SU-DHL-6 (cell line): ENCODE measurements around the gene MARCHF6.

Source experiments
- H2AFZ ChIP-seq: fragments of 200-600 bp; sonication (generic); 2 replicates; pipeline ENCODE4 v1.6.1; 2014; ENCODE audit warnings: low read depth, mild to moderate bottlenecking, moderate library complexity, mixed read lengths, antibody characterized with exemption, low read length; ENCODE audit not compliant: severe bottlenecking
- H3F3A ChIP-seq: fragments of 200-600 bp; shearing (Covaris generic); 2 replicates; pipeline ENCODE4 v1.6.0; 2016; ENCODE audit warnings: antibody characterized with exemption, mild to moderate bottlenecking; ENCODE audit not compliant: insufficient read depth
- H3K27ac ChIP-seq: fragments of 200-600 bp; sonication (generic); 2 replicates; pipeline ENCODE4 v1.5.1; 2016; ENCODE audit warnings: low read depth, mild to moderate bottlenecking, low read length, moderate library complexity, mixed read lengths
- H3K27me3 ChIP-seq: fragments of 200-600 bp; sonication (generic), shearing (Covaris generic); 2 replicates; pipeline ENCODE4 v1.6.0; 2014; ENCODE audit warnings: mild to moderate bottlenecking, low read length
- H3K36me3 ChIP-seq: fragments of 200-600 bp; sonication (generic); 2 replicates; pipeline ENCODE4 v1.6.1; 2014; ENCODE audit warnings: mild to moderate bottlenecking, low read length, mixed read lengths
- H3K4me2 ChIP-seq: fragments of 300-600, 200-600 bp; shearing (Covaris generic), sonication (generic); 2 replicates; pipeline ENCODE4 v1.6.0; 2014; ENCODE audit warnings: low read length, low read depth, mild to moderate bottlenecking; ENCODE audit not compliant: poor library complexity, severe bottlenecking
- H3K4me3 ChIP-seq: fragments of 200-600 bp; sonication (generic); 2 replicates; pipeline ENCODE4 v1.5.1; 2014; ENCODE audit warnings: antibody characterized with exemption, low read length, mild to moderate bottlenecking, mixed read lengths; ENCODE audit not compliant: insufficient read depth, poor library complexity, severe bottlenecking
- H3K79me2 ChIP-seq: fragments of 200-600 bp; sonication (generic); 2 replicates; pipeline ENCODE4 v1.6.1; 2014; ENCODE audit warnings: mild to moderate bottlenecking, low read length, moderate library complexity; ENCODE audit not compliant: insufficient read depth
- H3K9ac ChIP-seq: fragments of 200-600 bp; sonication (generic); 2 replicates; pipeline ENCODE4 v1.7.0; 2014; ENCODE audit warnings: mild to moderate bottlenecking, low read length
- H3K9me2 ChIP-seq: fragments of 200-600 bp; sonication (generic); replicated peaks from 2 replicates; pipeline ENCODE4 v1.6.1; 2014; ENCODE audit warnings: low read length; ENCODE audit not compliant: insufficient read depth
- H3K9me3 ChIP-seq: fragments of 200-600 bp; sonication (generic); 2 replicates; pipeline ENCODE4 v1.6.1; 2014; ENCODE audit warnings: low read length, mixed read lengths; ENCODE audit not compliant: insufficient read depth
- H4K20me1 ChIP-seq: fragments of 200-600 bp; sonication (generic); 2 replicates; pipeline ENCODE4 v1.6.1; 2014; ENCODE audit warnings: low read depth, mild to moderate bottlenecking, antibody characterized with exemption, low read length, moderate library complexity, mixed read lengths
- EZH2phosphoT487 ChIP-seq: fragments of 200-600 bp; sonication (generic), shearing (Covaris generic); conservative IDR thresholded peaks from 2 replicates; pipeline ENCODE4 v1.6.1; 2018; ENCODE audit warnings: mild to moderate bottlenecking, antibody characterized with exemption, low read length, moderate library complexity, mixed read lengths
- TF ChIP-seq, protein P1 (sequence below): fragments of 200-600 bp; sonication (generic); IDR thresholded peaks from one replicate; pipeline ENCODE4 v1.5.1; 2017; ENCODE audit warnings: antibody characterized with exemption, mild to moderate bottlenecking, low read length, moderate library complexity; ENCODE audit not compliant: insufficient read depth, poor library complexity, severe bottlenecking

The MARCHF6 gene

DNA sequence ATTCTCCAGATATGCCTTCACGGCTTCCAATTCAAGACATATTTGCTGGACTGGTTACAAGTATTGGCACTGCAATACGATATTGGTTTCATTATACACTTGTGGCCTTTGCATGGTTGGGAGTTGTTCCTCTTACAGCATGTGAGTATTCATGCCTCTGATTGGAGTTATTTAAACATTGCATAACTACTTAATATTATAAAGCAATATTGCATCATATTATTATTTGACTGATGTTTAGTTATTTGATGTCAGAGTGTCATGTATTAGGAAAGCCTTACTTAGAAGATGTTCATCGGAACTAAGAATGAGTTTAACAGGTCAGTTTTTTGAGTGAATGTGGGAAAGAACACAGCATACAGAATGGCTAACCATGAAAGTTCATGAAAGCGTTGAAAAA is 28.3 kb downstream of the MARCHF6 start:
- H3K27me3 ChIP-seq: no peaks in the 10 kb centered on the region
- H3K9me3 ChIP-seq: no peaks in the 10 kb centered on the region
- no peaks in the 10 kb centered on the region for H3K9me2 ChIP-seq
- TF ChIP-seq, protein P1, sequence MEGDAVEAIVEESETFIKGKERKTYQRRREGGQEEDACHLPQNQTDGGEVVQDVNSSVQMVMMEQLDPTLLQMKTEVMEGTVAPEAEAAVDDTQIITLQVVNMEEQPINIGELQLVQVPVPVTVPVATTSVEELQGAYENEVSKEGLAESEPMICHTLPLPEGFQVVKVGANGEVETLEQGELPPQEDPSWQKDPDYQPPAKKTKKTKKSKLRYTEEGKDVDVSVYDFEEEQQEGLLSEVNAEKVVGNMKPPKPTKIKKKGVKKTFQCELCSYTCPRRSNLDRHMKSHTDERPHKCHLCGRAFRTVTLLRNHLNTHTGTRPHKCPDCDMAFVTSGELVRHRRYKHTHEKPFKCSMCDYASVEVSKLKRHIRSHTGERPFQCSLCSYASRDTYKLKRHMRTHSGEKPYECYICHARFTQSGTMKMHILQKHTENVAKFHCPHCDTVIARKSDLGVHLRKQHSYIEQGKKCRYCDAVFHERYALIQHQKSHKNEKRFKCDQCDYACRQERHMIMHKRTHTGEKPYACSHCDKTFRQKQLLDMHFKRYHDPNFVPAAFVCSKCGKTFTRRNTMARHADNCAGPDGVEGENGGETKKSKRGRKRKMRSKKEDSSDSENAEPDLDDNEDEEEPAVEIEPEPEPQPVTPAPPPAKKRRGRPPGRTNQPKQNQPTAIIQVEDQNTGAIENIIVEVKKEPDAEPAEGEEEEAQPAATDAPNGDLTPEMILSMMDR: no peak
- TF ChIP-seq EZH2phosphoT487: no peak
- H3K9ac ChIP-seq: no peak overlapping the region
- H3F3A ChIP-seq: peaks cover 14% of the 10 kb centered on the region; the same call in 1 of the 2 replicates
- H3K4me2 ChIP-seq: no peak overlapping the region
- peaks cover 43% of the 10 kb centered on the region for H3K79me2 ChIP-seq
- peaks cover 34% of the 10 kb centered on the region; the same call in 1 of the 2 replicates for H3K36me3 ChIP-seq
- H4K20me1 ChIP-seq: no peaks in the 10 kb centered on the region; the same call in 1 of the 2 replicates
- no peak overlapping the region for H3K27ac ChIP-seq
- H2AFZ ChIP-seq: no peak overlapping the region
- no peak overlapping the region for H3K4me3 ChIP-seq

- Histone ChIP-seq H4K20me1 (no peaks in the 10 kb centered on the region), H3K9me2 (no peaks in the 10 kb centered on the region), H3K36me3 (peaks cover 22% of the 10 kb centered on the region; the same call in 1 of the 2 replicates), H3F3A (peaks cover 14% of the 10 kb centered on the region; the same call in 1 of the 2 replicates), H3K9ac (no peak overlapping the region), H3K4me3 (no peak overlapping the region), H3K4me2 (no peak overlapping the region), H3K79me2 (peaks cover 22% of the 10 kb centered on the region), H2AFZ (no peak overlapping the region), H3K27me3 (no peaks in the 10 kb centered on the region), H3K9me3 (no peaks in the 10 kb centered on the region), H3K27ac (no peak overlapping the region)
- TF ChIP-seq, protein P1: no peak
- TF ChIP-seq EZH2phosphoT487: no peak
Measured at GRCh38 chr5:10384483-10384882, 31.0 kb downstream of the MARCHF6 start.

DNA sequence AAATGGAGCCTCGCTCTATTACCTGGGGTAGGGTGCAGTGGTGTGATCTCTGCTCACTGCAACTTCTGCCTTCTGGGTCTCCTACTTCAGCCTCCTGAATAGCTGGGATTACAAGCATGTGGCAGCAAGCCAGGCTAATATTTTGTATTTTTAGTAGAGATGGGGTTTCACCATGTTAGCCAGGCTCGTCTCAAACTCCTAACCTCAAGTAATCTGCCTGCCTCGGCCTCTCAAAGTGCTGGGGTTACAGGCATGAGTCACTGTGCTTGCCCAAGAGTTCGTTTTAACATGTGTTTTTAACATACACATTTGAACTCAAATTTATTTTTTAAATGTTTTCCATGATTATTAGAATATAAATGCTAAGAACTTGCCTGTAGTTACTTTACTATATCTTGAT is 34.2 kb downstream of the MARCHF6 start:
- no peak overlapping the region for H2AFZ ChIP-seq
- H3F3A ChIP-seq: peaks cover 14% of the 10 kb centered on the region; the same call in 1 of the 2 replicates
- peaks cover 28% of the 10 kb centered on the region; the same call in 1 of the 2 replicates for H3K36me3 ChIP-seq
- H4K20me1 ChIP-seq: no peaks in the 10 kb centered on the region
- H3K4me3 ChIP-seq: no peak overlapping the region
- H3K4me2 ChIP-seq: no peak overlapping the region
- TF ChIP-seq, protein P1: no peak
- TF ChIP-seq EZH2phosphoT487: no peak
- H3K9me3 ChIP-seq: no peaks in the 10 kb centered on the region
- peaks cover 9% of the 10 kb centered on the region; the same call in 1 of the 2 replicates for H3K79me2 ChIP-seq
- H3K27me3 ChIP-seq: no peaks in the 10 kb centered on the region
- no peak overlapping the region for H3K27ac ChIP-seq
- H3K9ac ChIP-seq: no peak overlapping the region
- H3K9me2 ChIP-seq: no peaks in the 10 kb centered on the region
